GM12878 (cell line): ENCODE results near the gene CARS2. TPM values are rescaled to one million over a fixed set of nuclear protein-coding genes. Genes with fewer than 3 reads are reported as not detected.

Experiments
- ATAC-seq: fragments of 200-7000 bp; cut with Tn5 transposase; 3 replicates; pipeline ENCODE4 v1.9.1; 2020; ENCODE audit warnings: mild to moderate bottlenecking, moderate library complexity
- BruUV-seq: library from RNA; stranded (reverse); fragments of 400-500 nt; replicated peaks from 2 replicates; lab custom pipeline; 2021; lab: Mats Ljungman, UMichigan
- CTCF ChIA-PET: fragments of 300-600 bp; sonication (Branson Sonifier 250); formaldehyde crosslinking; extraction: SDS; loops from one replicate; lab custom pipeline; 2021; ENCODE audit warnings: inconsistent platforms; lab: Yijun Ruan, JAX
- POLR2A ChIA-PET: fragments of 350-600 bp; formaldehyde crosslinking; extraction: SDS; loops from one replicate; lab custom pipeline; 2021; ENCODE audit warnings: inconsistent platforms; lab: Charles Lee
- RAD21 ChIA-PET: fragments of 300-600 bp; sonication (Branson Sonifier 250); formaldehyde crosslinking; loops from one replicate; lab custom pipeline; 2023; ENCODE audit warnings: antibody characterized with exemption; ENCODE audit not compliant: unreplicated experiment; lab: Charles Lee
- SMC1A ChIA-PET: fragments of 300-600 bp; sonication (Branson Sonifier 250); formaldehyde crosslinking; loops from one replicate; lab custom pipeline; 2023; ENCODE audit not compliant: unreplicated experiment, uncharacterized antibody; lab: Charles Lee
- DNase-seq: peaks from one replicate; pipeline ENCODE4 v3.0.0-alpha.2; 2011; ENCODE audit warnings: low read depth, low spot score
- FAIRE-seq: peaks from 3 replicates; lab custom pipeline; 2011; peaks lifted over from hg19 to GRCh38; lab: Jason Lieb, UNC
- H2AFZ ChIP-seq: 2 replicates; pipeline ENCODE4 v1.6.0; 2011; ENCODE audit warnings: low read depth, low read length, control low read depth; ENCODE audit not compliant: control insufficient read depth
- H3K27ac ChIP-seq: 2 replicates; pipeline ENCODE4 v1.5.1; 2011; ENCODE audit warnings: control low read depth; ENCODE audit not compliant: control insufficient read depth, insufficient read depth
- H3K27me3 ChIP-seq, 2 experiments: replicated peaks in 1 of 2; 2 replicates each; pipeline versions ENCODE4 v1.6.0 to v1.6.1; 2011; ENCODE audit warnings: low read length in 1 of 2; ENCODE audit not compliant: control insufficient read depth in 2 of 2, insufficient read depth in 2 of 2
- H3K36me3 ChIP-seq, 2 experiments: 2 replicates each; pipeline ENCODE4 v1.5.1; 2011; ENCODE audit warnings: low read length in 1 of 2; ENCODE audit not compliant: control insufficient read depth in 2 of 2, insufficient read depth in 2 of 2
- H3K4me1 ChIP-seq: 2 replicates; pipeline ENCODE4 v1.6.1; 2011; ENCODE audit warnings: mild to moderate bottlenecking, low read length, moderate library complexity, mixed read lengths; ENCODE audit not compliant: control insufficient read depth, insufficient read depth
- H3K4me2 ChIP-seq: 2 replicates; pipeline ENCODE4 v1.6.0; 2011; ENCODE audit warnings: control low read depth; ENCODE audit not compliant: control insufficient read depth, insufficient read depth
- H3K4me3 ChIP-seq: fragments of 200-600 bp; sonication (generic); 2 replicates; pipeline ENCODE4 v1.5.1; 2016
- H3K79me2 ChIP-seq: 2 replicates; pipeline ENCODE4 v1.6.0; 2011; ENCODE audit warnings: low read length; ENCODE audit not compliant: control insufficient read depth, insufficient read depth
- H3K9ac ChIP-seq: 2 replicates; pipeline ENCODE4 v1.8.0; 2011; ENCODE audit warnings: low read length, control low read depth, mixed read lengths; ENCODE audit not compliant: control insufficient read depth, insufficient read depth
- H3K9me3 ChIP-seq: replicated peaks from 3 replicates; pipeline ENCODE4 v1.5.1; 2011; ENCODE audit warnings: mild to moderate bottlenecking, low read length; ENCODE audit not compliant: control insufficient read depth, insufficient read depth
- H4K20me1 ChIP-seq: 2 replicates; pipeline ENCODE4 v1.6.0; 2011; ENCODE audit not compliant: control insufficient read depth, insufficient read depth
- BHLHE40 ChIP-seq, 2 experiments: fragments of 450-650 bp in 1 of 2; IDR thresholded peaks; 2 replicates each; pipeline ENCODE4 v1.6.1; 2011 to 2017; ENCODE audit warnings: low read depth in 2 of 2, borderline replicate concordance in 1 of 2, improper control_type of control experiment in 1 of 2, low read length in 1 of 2, mild to moderate bottlenecking in 1 of 2
- CEBPB ChIP-seq, 2 experiments: fragments of 150-350 bp in 1 of 2; IDR thresholded peaks; 2 replicates each; pipeline ENCODE4 v1.6.1; 2012 to 2014; ENCODE audit warnings: low read depth in 2 of 2, low read length in 2 of 2, borderline replicate concordance in 1 of 2, inconsistent platforms in 1 of 2
- CHD2 ChIP-seq: IDR thresholded peaks from 2 replicates; pipeline ENCODE4 v1.6.1; 2011; ENCODE audit warnings: low read depth, low read length, improper control_type of control experiment, borderline replicate concordance
- EGR1 ChIP-seq, 2 experiments: IDR thresholded peaks; 1 replicate in 1 of 2; 2 replicates in 1 of 2; pipeline ENCODE4 v1.6.1; 2011 to 2012; ENCODE audit warnings: low read depth in 2 of 2, low read length in 2 of 2, borderline replicate concordance in 1 of 2, mild to moderate bottlenecking in 1 of 2, moderate library complexity in 1 of 2
- EP300 ChIP-seq, 2 experiments: fragments of 150-350 bp in 1 of 2; IDR thresholded peaks; 2 replicates each; pipeline ENCODE4 v1.6.1; 2011 to 2012; ENCODE audit warnings: low read depth in 2 of 2, low read length in 2 of 2, borderline replicate concordance in 1 of 2, improper control_type of control experiment in 1 of 2, inconsistent platforms in 1 of 2; ENCODE audit not compliant: control insufficient read depth in 1 of 2
- HCFC1 ChIP-seq: fragments of 150-350 bp; IDR thresholded peaks from 2 replicates; pipeline ENCODE4 v1.6.1; 2014; ENCODE audit warnings: low read length
- MTA3 ChIP-seq: IDR thresholded peaks from 2 replicates; pipeline ENCODE4 v1.6.1; 2012; ENCODE audit warnings: low read length, inconsistent platforms, borderline replicate concordance
- MXI1 ChIP-seq: fragments of 150-350 bp; IDR thresholded peaks from 2 replicates; pipeline ENCODE4 v1.6.1; 2011; ENCODE audit warnings: low read depth, mild to moderate bottlenecking, inconsistent platforms, low read length, improper control_type of control experiment
- MYB ChIP-seq: fragments of 150-350 bp; IDR thresholded peaks from 2 replicates; pipeline ENCODE4 v1.6.1; 2014; ENCODE audit warnings: mild to moderate bottlenecking, low read depth, low read length, borderline replicate concordance
- NBN ChIP-seq: fragments of 450-650 bp; IDR thresholded peaks from 2 replicates; pipeline ENCODE4 v1.6.1; 2016
- NFIC ChIP-seq: IDR thresholded peaks from 2 replicates; pipeline ENCODE4 v1.6.1; 2012; ENCODE audit warnings: low read depth, mild to moderate bottlenecking, inconsistent platforms, low read length, moderate library complexity
- NFXL1 ChIP-seq: fragments of 450-650 bp; IDR thresholded peaks from 2 replicates; pipeline ENCODE4 v1.6.1; 2017; ENCODE audit warnings: antibody characterized with exemption, mild to moderate bottlenecking, borderline replicate concordance
- NR2F1 ChIP-seq: fragments of 450-650 bp; conservative IDR thresholded peaks from 2 replicates; pipeline ENCODE4 v1.6.1; 2017; ENCODE audit warnings: mild to moderate bottlenecking
- NRF1 ChIP-seq: conservative IDR thresholded peaks from 2 replicates; pipeline ENCODE4 v1.6.1; 2011; ENCODE audit warnings: mild to moderate bottlenecking, low read depth, low read length, improper control_type of control experiment
- YY1 ChIP-seq: IDR thresholded peaks from 2 replicates; pipeline ENCODE4 v1.6.1; 2011; ENCODE audit warnings: low read depth, mild to moderate bottlenecking, low read length
- ZBTB4 ChIP-seq: fragments of 450-650 bp; formaldehyde crosslinking; IDR thresholded peaks from 2 replicates; pipeline ENCODE4 v1.4.0; 2022; ENCODE audit warnings: mild to moderate bottlenecking, moderate library complexity
- whole genome bisulfite sequencing: methylation state at CpG from one replicate; pipeline ENCODE4 v1.1.6; 2016; ENCODE audit warnings: low lambda C conversion rate; ENCODE audit not compliant: insufficient replicate concordance, insufficient coverage; ENCODE audit errors: missing lambda C conversion rate; 5-methylcytosine and 5-hydroxymethylcytosine counted together
- in situ Hi-C: fragments of 300-500 bp; cut with MboI; formaldehyde crosslinking; loops from 9 replicates; pipeline ENCODE4 v1.14.3; 2018; ENCODE audit warnings: mixed read lengths
- intact Hi-C: fragments of 100-400 bp; cut with micrococcal nuclease; formaldehyde crosslinking; loops from one replicate; pipeline ENCODE4 v1.14.2; 2022; ENCODE audit not compliant: unreplicated experiment
- polyA plus RNA-seq, 11 experiments: library from polyadenylated mRNA; depleted of rRNA in 4 of 11; unstranded in 6 of 11; stranded (reverse) in 5 of 11; fragments of >200 nt; fragmentation: Nextera tagmentation in 4 of 11; fragmentation: Illumina TruSeq in 1 of 11; extraction: Ambion mirVana in 4 of 11; extraction: Trizol in 1 of 11; gene quantifications; 1 replicate in 1 of 11; 2 replicates in 10 of 11; pipeline versions ENCODE4 v1.2.1 to v1.2.3, GENCODE V29; 2011 to 2016; ENCODE audit warnings: inconsistent platforms in 2 of 11, missing spikeins in 2 of 11, low read depth in 1 of 11
- total RNA-seq, 4 experiments: library from RNA; depleted of rRNA in 3 of 4; stranded (reverse); fragments of >200 nt in 3 of 4; fragmentation: Illumina TruSeq in 1 of 4; extraction: Trizol in 1 of 4; gene quantifications; 2 replicates each; pipeline versions ENCODE4 v1.2.1 to v1.2.3, GENCODE V29; 2013 to 2021
- TF ChIP-seq, protein P1 (sequence below): IDR thresholded peaks from 2 replicates; pipeline ENCODE4 v1.6.1; 2011; ENCODE audit warnings: borderline replicate concordance, low read depth, mild to moderate bottlenecking, moderate library complexity, mixed read lengths, low read length; ENCODE audit not compliant: insufficient read depth; ENCODE audit errors: extremely low read length

Gene CARS2
- total and polyA plus RNA-seq, 10 of the 15 experiments (the other 5 are each of a cell fraction or from before 2014, with no cell fraction given), result 4.2 to 101 (median 61.5) TPM

DNA sequence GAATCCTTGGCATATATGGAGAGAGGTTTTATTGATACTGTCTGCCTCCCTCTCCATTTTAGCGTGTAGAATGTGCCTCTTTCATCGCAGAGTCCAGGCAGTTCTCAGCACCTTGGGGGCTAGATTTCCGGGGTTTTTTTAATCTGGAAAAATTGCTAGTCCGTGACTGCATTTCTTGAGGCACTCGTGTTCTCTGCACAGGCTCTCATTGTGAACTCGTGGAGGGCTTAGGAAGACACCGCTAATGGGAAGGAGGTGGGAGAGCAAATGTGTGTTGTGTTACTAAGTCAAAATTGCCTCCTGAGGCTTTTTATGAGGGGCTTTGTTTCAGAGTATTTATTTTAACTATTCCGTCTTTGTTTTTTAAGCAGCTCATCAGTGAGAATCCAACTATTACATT lies 17.7 kb upstream of the CARS2 start:
- peaks cover 7% of the 10 kb centered on the region; the same call in 1 of the 2 replicates for H3K4me1 ChIP-seq
- peaks cover 16% of the 10 kb centered on the region for H3K79me2 ChIP-seq

More for the DNA sequence above, 17.7 kb upstream of the CARS2 start:
- no peak overlapping the region for H3K4me3 ChIP-seq
- ChIA-PET SMC1A (no interaction called here), POLR2A (interaction anchor here (1.7 kb wide), 1 partner anchor 11 kb away, joined by 6 read pairs; no protein-coding TSS in a partner anchor), CTCF (interaction anchor here (0.6 to 1.0 kb wide), 3 partner anchors 32 to 268 kb away, joined by 3 read pairs; no protein-coding TSS in a partner anchor), RAD21 (interaction anchor here (1.5 kb wide), 1 partner anchor 11 kb away, joined by 3 read pairs; no protein-coding TSS in a partner anchor)
- no peaks in the 10 kb centered on the region for H3K27me3 ChIP-seq
- FAIRE-seq (no peak), ATAC-seq (no peak), DNase-seq (no peak)
- peaks cover 7 to 10% of the 10 kb centered on the region in 2 experiments; a peak in 3 of 4 replicates for H3K36me3 ChIP-seq
- H4K20me1 ChIP-seq, result no peaks in the 10 kb centered on the region
- intact Hi-C loops (no loop called here), in situ Hi-C loops (no loop called here)
- no peaks in the 10 kb centered on the region; the same call in 2 of the 3 replicates for H3K9me3 ChIP-seq
- no peak overlapping the region for H3K4me2 ChIP-seq
- TF ChIP-seq MXI1 (no peak), BHLHE40 (IDR thresholded peaks at IDR 0.05; ENCODE audit: borderline replicate concordance in 1 of 2, low read depth in 2 of 2, low read length in 1 of 2) (no peak), MTA3 (no peak), YY1 (no peak), CHD2 (no peak), NFXL1 (no peak), NRF1 (no peak), NBN (no peak), EP300 (IDR thresholded peaks at IDR 0.05; ENCODE audit: borderline replicate concordance in 1 of 2, control insufficient read depth in 1 of 2, low read depth in 2 of 2, low read length in 2 of 2) (no peak), MYB (no peak), EGR1 (IDR thresholded peaks at IDR 0.05; ENCODE audit: borderline replicate concordance in 1 of 2, low read depth in 2 of 2, low read length in 2 of 2) (no peak), NFIC (no peak), ZBTB4 (CRISPR knock-in tag) (no peak), NR2F1 (no peak), HCFC1 (no peak), CEBPB (IDR thresholded peaks at IDR 0.05; ENCODE audit: borderline replicate concordance in 1 of 2, low read depth in 2 of 2, low read length in 2 of 2) (no peak)
- TF ChIP-seq, protein P1, sequence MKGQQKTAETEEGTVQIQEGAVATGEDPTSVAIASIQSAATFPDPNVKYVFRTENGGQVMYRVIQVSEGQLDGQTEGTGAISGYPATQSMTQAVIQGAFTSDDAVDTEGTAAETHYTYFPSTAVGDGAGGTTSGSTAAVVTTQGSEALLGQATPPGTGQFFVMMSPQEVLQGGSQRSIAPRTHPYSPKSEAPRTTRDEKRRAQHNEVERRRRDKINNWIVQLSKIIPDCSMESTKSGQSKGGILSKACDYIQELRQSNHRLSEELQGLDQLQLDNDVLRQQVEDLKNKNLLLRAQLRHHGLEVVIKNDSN, result no peak
- no TSS peak for BruUV-seq
- H3K27ac ChIP-seq, result no peak overlapping the region
- WGBS, result 94% methylated on average over 8 of the region's 8 CpGs
- H3K9ac ChIP-seq, result no peak overlapping the region
- H2AFZ ChIP-seq, result no peak overlapping the region
